H9 (cell line): ENCODE measurements around the gene CLDN22. TPM values are rescaled to one million over a fixed set of nuclear protein-coding genes. Genes with fewer than 3 reads are reported as not detected.

Source experiments
- DNase-seq: peaks from one replicate; pipeline ENCODE4 v3.0.0-alpha.2; 2017
- H2AFZ ChIP-seq: one replicate; pipeline ENCODE4 v1.6.1; 2013; ENCODE audit warnings: mild to moderate bottlenecking, low read length, control low read depth, moderate library complexity
- H2AK5ac ChIP-seq: 2 replicates; pipeline ENCODE4 v1.6.1; 2013; ENCODE audit warnings: low read length, control low read depth, mixed read lengths; ENCODE audit not compliant: insufficient read length
- H2BK120ac ChIP-seq: one replicate; pipeline ENCODE4 v1.6.1; 2013; ENCODE audit warnings: low read depth, mild to moderate bottlenecking, low read length, control low read depth, inconsistent platforms; ENCODE audit not compliant: poor library complexity, severe bottlenecking
- H2BK12ac ChIP-seq: 2 replicates; pipeline ENCODE4 v1.6.1; 2013; ENCODE audit warnings: low read length, control low read depth, mixed read lengths, low read depth; ENCODE audit not compliant: insufficient read length
- H2BK15ac ChIP-seq: 2 replicates; pipeline ENCODE4 v1.6.1; 2013; ENCODE audit warnings: low read depth, low read length, control low read depth
- H2BK20ac ChIP-seq: one replicate; pipeline ENCODE4 v1.6.1; 2013; ENCODE audit warnings: low read depth, mild to moderate bottlenecking, low read length, control low read depth, inconsistent platforms; ENCODE audit not compliant: poor library complexity, severe bottlenecking
- H2BK5ac ChIP-seq: 2 replicates; pipeline ENCODE4 v1.6.1; 2013; ENCODE audit warnings: low read length, control low read depth, mixed read lengths; ENCODE audit not compliant: insufficient read length
- H3K14ac ChIP-seq: 2 replicates; pipeline ENCODE4 v1.6.1; 2013; ENCODE audit warnings: low read length, control low read depth; ENCODE audit not compliant: insufficient read depth
- H3K18ac ChIP-seq: 2 replicates; pipeline ENCODE4 v1.6.1; 2013; ENCODE audit warnings: low read depth, mild to moderate bottlenecking, mixed read lengths, low read length, control low read depth; ENCODE audit not compliant: insufficient read length
- H3K23ac ChIP-seq: 2 replicates; pipeline ENCODE4 v1.6.1; 2013; ENCODE audit warnings: low read length, control low read depth, mixed read lengths, low read depth; ENCODE audit not compliant: insufficient read length
- H3K23me2 ChIP-seq: 2 replicates; pipeline ENCODE4 v1.6.1; 2013; ENCODE audit warnings: low read depth, mild to moderate bottlenecking, mixed read lengths, low read length, control low read depth; ENCODE audit not compliant: insufficient read length, poor library complexity, severe bottlenecking
- H3K27ac ChIP-seq: 2 replicates; pipeline ENCODE4 v1.5.1; 2013; ENCODE audit warnings: low read length, control low read depth, mixed read lengths, low read depth; ENCODE audit not compliant: insufficient read length
- H3K27me3 ChIP-seq: 2 replicates; pipeline ENCODE4 v1.6.1; 2013; ENCODE audit warnings: low read length, control low read depth, inconsistent platforms; ENCODE audit not compliant: insufficient read depth
- H3K4ac ChIP-seq: 2 replicates; pipeline ENCODE4 v1.6.1; 2013; ENCODE audit warnings: low read depth, mild to moderate bottlenecking, control low read depth, inconsistent platforms, low read length, moderate library complexity
- H3K4me1 ChIP-seq: 2 replicates; pipeline ENCODE4 v1.6.1; 2013; ENCODE audit warnings: low read length, control low read depth, inconsistent platforms; ENCODE audit not compliant: insufficient read depth
- H3K4me2 ChIP-seq: 2 replicates; pipeline ENCODE4 v1.6.1; 2013; ENCODE audit warnings: low read length, control low read depth, mixed read lengths; ENCODE audit not compliant: insufficient read length, insufficient read depth
- H3K56ac ChIP-seq: 2 replicates; pipeline ENCODE4 v1.6.1; 2013; ENCODE audit warnings: low read depth, mild to moderate bottlenecking, mixed read lengths, low read length, control low read depth; ENCODE audit not compliant: insufficient read length
- H3K79me1 ChIP-seq: 2 replicates; pipeline ENCODE4 v1.6.1; 2013; ENCODE audit warnings: low read depth, mild to moderate bottlenecking, moderate library complexity, low read length, control low read depth, inconsistent platforms; ENCODE audit not compliant: insufficient read depth, poor library complexity, severe bottlenecking
- H3K79me2 ChIP-seq: 2 replicates; pipeline ENCODE4 v1.6.1; 2013; ENCODE audit warnings: low read length, control low read depth, inconsistent platforms; ENCODE audit not compliant: insufficient read depth
- H3K9ac ChIP-seq: 2 replicates; pipeline ENCODE4 v1.6.1; 2013; ENCODE audit warnings: low read length, control low read depth, mixed read lengths; ENCODE audit not compliant: insufficient read length; ENCODE audit errors: extremely low read depth
- H3K9me3 ChIP-seq: one replicate; pipeline ENCODE4 v1.6.1; 2013; ENCODE audit warnings: low read depth, low read length, inconsistent platforms; ENCODE audit not compliant: control insufficient read depth
- H3T11ph ChIP-seq: one replicate; pipeline ENCODE4 v1.6.1; 2013; ENCODE audit warnings: mild to moderate bottlenecking, low read length, control low read depth, inconsistent platforms
- H4K20me1 ChIP-seq: one replicate; pipeline ENCODE4 v1.6.1; 2013; ENCODE audit not compliant: control insufficient read depth, insufficient read length, insufficient read depth
- H4K5ac ChIP-seq: 2 replicates; pipeline ENCODE4 v1.6.1; 2013; ENCODE audit warnings: low read depth, mild to moderate bottlenecking, mixed read lengths, low read length, control low read depth; ENCODE audit not compliant: insufficient read length
- H4K8ac ChIP-seq: replicated peaks from 2 replicates; pipeline ENCODE4 v1.6.1; 2013; ENCODE audit warnings: low read length, control low read depth, mixed read lengths, low read depth; ENCODE audit not compliant: insufficient read length
- H4K91ac ChIP-seq: 2 replicates; pipeline ENCODE4 v1.6.1; 2013; ENCODE audit warnings: low read depth, mild to moderate bottlenecking, moderate library complexity, mixed read lengths, low read length, control low read depth; ENCODE audit not compliant: insufficient read length
- H3K27ac Mint-ChIP-seq, 3 experiments: 2 replicates in 2 of 3; 3 replicates in 1 of 3; pipeline ENCODE4 v1.8.0; 2020 to 2021; ENCODE audit warnings: mixed read lengths in 3 of 3, mild to moderate bottlenecking in 1 of 3, moderate library complexity in 1 of 3
- H3K27me3 Mint-ChIP-seq: 2 replicates; pipeline ENCODE4 v1.8.0; 2021; ENCODE audit warnings: low read depth, mild to moderate bottlenecking, moderate library complexity, mixed read lengths
- H3K36me3 Mint-ChIP-seq, 3 experiments: 2 replicates in 2 of 3; 3 replicates in 1 of 3; pipeline ENCODE4 v1.8.0; 2020 to 2021; ENCODE audit warnings: low read depth in 3 of 3, mixed read lengths in 3 of 3; ENCODE audit not compliant: insufficient read depth in 1 of 3
- H3K4me1 Mint-ChIP-seq, 2 experiments: 2 replicates each; pipeline ENCODE4 v1.8.0; 2020; ENCODE audit warnings: mixed read lengths in 2 of 2
- H3K4me3 Mint-ChIP-seq, 2 experiments: 2 replicates in 1 of 2; 3 replicates in 1 of 2; pipeline ENCODE4 v1.8.0; 2020 to 2021; ENCODE audit warnings: mild to moderate bottlenecking in 2 of 2, mixed read lengths in 2 of 2, moderate library complexity in 1 of 2
- H3K9me3 Mint-ChIP-seq, 2 experiments: 2 replicates in 1 of 2; 3 replicates in 1 of 2; pipeline ENCODE4 v1.8.0; 2020; ENCODE audit warnings: mild to moderate bottlenecking in 2 of 2, mixed read lengths in 2 of 2, moderate library complexity in 1 of 2
- CTCF ChIP-seq: fragments of 200-600 bp; sonication (generic); conservative IDR thresholded peaks from 3 replicates; pipeline ENCODE4 v1.8.0; 2021; ENCODE audit warnings: antibody characterized with exemption, mild to moderate bottlenecking
- WGBS: extraction: QIAGEN DNeasy Blood & Tissue Kit; methylation state at CpG from one replicate; pipeline ENCODE4 v1.1.7; 2013; ENCODE audit warnings: missing lambda C conversion rate, low lambda C conversion rate, mixed read lengths; ENCODE audit not compliant: insufficient read length; ENCODE audit errors: extremely low coverage; 5-methylcytosine and 5-hydroxymethylcytosine counted together
- total RNA-seq: library from RNA; stranded (reverse); gene quantifications from 2 replicates; pipeline ENCODE4 v1.2.1, GENCODE V29; 2021

The CLDN22 gene
- total RNA-seq, 1 experiment from 2014 or later, result not detected

GRCh38 chr4:183343730-183344129, 23.7 kb upstream of the CLDN22 start:
- Mint-ChIP-seq H3K4me3 (no peak overlapping the region), H3K36me3 (no peaks in the 10 kb centered on the region; a peak in 1 of 7 replicates), H3K27ac (no peak overlapping the region), H3K27me3 (no peaks in the 10 kb centered on the region; the same call in 1 of the 2 replicates), H3K4me1 (no peaks in the 10 kb centered on the region), H3K9me3 (no peaks in the 10 kb centered on the region)
- Histone ChIP-seq H2BK5ac (no peak overlapping the region), H3K9me3 (no peaks in the 10 kb centered on the region), H4K91ac (no peak overlapping the region), H3K23ac (no peak overlapping the region), H3K79me1 (no peaks in the 10 kb centered on the region), H2BK20ac (no peak overlapping the region), H3K56ac (no peak overlapping the region), H3K27ac (no peak overlapping the region), H3K4me2 (no peak overlapping the region), H2BK15ac (no peak overlapping the region), H2BK120ac (no peak overlapping the region), H3K9ac (no peak overlapping the region), H3K79me2 (no peaks in the 10 kb centered on the region), H3K27me3 (no peaks in the 10 kb centered on the region), H3K4me1 (no peaks in the 10 kb centered on the region), H3K14ac (no peak overlapping the region), H3K23me2 (no peaks in the 10 kb centered on the region), H4K20me1 (no peaks in the 10 kb centered on the region), H3T11ph (no peak overlapping the region), H3K18ac (no peak overlapping the region), H3K4ac (no peak overlapping the region), H4K5ac (no peak overlapping the region), H2BK12ac (no peak overlapping the region), H4K8ac (no peak overlapping the region), H2AK5ac (no peak overlapping the region), H2AFZ (no peak overlapping the region)
- DNase-seq, result no peak
- no peak for TF ChIP-seq CTCF
- WGBS, result no CpG with 5 or more reads among the region's 7 CpGs
